SU-DHL-6 (cell line): ENCODE results near the gene MLH3.

Experiments
- EZH2phosphoT487 ChIP-seq: fragments of 200-600 bp; sonication (generic), shearing (Covaris generic); conservative IDR thresholded peaks from 2 replicates; pipeline ENCODE4 v1.6.1; 2018; ENCODE audit warnings: mild to moderate bottlenecking, antibody characterized with exemption, low read length, moderate library complexity, mixed read lengths
- TF ChIP-seq, protein P1 (sequence below): fragments of 200-600 bp; sonication (generic); IDR thresholded peaks from one replicate; pipeline ENCODE4 v1.5.1; 2017; ENCODE audit warnings: antibody characterized with exemption, mild to moderate bottlenecking, low read length, moderate library complexity; ENCODE audit not compliant: insufficient read depth, poor library complexity, severe bottlenecking

DNA sequence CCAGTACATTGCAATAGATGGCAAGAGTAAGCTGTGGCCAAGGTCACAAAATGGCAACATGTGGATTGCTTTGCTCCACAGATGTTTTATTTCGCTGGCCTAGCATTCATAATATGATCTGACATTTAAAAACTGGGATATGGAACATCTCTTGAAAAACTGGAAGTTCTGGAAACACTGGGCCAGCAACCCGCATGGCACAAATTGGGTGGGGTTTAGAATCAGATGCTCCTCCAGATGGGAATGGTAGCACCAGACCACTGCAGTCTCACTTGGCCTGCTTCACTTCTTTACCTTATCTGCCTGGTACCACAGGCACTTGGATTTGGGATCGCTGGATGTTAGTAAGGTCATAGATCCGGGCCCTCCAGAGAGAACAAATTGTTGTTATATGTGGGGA, 28.3 kb upstream of the MLH3 start:
- TF ChIP-seq, protein P1, sequence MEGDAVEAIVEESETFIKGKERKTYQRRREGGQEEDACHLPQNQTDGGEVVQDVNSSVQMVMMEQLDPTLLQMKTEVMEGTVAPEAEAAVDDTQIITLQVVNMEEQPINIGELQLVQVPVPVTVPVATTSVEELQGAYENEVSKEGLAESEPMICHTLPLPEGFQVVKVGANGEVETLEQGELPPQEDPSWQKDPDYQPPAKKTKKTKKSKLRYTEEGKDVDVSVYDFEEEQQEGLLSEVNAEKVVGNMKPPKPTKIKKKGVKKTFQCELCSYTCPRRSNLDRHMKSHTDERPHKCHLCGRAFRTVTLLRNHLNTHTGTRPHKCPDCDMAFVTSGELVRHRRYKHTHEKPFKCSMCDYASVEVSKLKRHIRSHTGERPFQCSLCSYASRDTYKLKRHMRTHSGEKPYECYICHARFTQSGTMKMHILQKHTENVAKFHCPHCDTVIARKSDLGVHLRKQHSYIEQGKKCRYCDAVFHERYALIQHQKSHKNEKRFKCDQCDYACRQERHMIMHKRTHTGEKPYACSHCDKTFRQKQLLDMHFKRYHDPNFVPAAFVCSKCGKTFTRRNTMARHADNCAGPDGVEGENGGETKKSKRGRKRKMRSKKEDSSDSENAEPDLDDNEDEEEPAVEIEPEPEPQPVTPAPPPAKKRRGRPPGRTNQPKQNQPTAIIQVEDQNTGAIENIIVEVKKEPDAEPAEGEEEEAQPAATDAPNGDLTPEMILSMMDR: no peak
- no peak for TF ChIP-seq EZH2phosphoT487
